Measurements from ENCODE around the gene ITGA4.

GRCh38 chr2:181500201-181500600, 43.0 kb downstream of the ITGA4 start:
- TF ChIP-seq CTCF (IDR thresholded peaks at IDR 0.05) = no peak
- TF ChIP-seq POLR2A (IDR thresholded peaks at IDR 0.05) = no peak
